GM18511 (cell line): ENCODE results near the gene NACC2.
"Not testable (repeated sequence)": the region's sequence is repeated elsewhere in the genome, so short reads cannot be mapped to it uniquely, and the experiment has no call there.

Experiments
- ATAC-seq: cut with Tn5 transposase; IDR thresholded peaks from one replicate; pipeline ENCODE4 v1.9.1; 2021; ENCODE audit warnings: mild to moderate bottlenecking, moderate library complexity; ENCODE audit not compliant: unreplicated experiment

NACC2 gene

DNA sequence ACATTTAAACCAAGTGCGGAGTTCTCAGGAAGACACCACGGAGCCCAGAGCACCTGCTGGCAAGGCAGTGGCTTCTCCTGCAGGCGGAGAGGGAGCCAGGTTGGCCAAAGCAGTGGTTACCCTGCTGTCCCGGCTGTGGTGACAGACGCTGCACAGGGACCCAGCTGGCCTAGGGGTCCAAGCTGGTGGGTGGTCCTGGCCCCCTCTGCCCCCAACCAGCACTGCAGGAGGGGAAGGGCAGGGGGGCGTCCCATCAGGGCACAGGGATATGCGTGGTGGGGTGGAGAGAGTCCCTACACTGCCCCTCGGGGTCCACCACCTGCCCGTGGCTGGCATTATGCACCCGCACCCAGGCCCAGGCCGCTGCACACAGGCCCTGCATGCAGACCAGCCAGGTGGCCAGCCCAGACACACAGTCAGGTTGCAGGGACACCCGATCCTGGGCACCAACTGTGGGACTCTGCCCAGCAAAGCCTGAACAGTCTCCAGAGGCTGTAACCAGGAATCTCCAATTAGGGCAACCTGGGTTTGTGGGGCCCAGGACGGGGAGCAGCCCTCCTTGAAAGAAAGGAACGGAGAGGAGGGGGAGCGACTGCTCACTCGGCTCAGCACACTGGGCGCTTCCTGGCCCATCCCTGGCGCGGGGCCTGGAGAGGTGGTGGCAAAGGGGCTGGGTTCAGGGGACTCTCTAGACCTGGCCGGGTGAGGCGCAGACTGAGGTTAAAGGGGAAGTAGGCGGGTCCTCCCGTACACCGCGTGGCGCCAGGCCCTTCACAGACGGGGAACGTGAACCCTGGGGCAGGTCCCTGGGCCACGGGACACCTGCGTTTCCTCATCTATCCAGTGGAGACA lies 46.3 kb downstream of the NACC2 start:
- ATAC-seq = no peak

DNA sequence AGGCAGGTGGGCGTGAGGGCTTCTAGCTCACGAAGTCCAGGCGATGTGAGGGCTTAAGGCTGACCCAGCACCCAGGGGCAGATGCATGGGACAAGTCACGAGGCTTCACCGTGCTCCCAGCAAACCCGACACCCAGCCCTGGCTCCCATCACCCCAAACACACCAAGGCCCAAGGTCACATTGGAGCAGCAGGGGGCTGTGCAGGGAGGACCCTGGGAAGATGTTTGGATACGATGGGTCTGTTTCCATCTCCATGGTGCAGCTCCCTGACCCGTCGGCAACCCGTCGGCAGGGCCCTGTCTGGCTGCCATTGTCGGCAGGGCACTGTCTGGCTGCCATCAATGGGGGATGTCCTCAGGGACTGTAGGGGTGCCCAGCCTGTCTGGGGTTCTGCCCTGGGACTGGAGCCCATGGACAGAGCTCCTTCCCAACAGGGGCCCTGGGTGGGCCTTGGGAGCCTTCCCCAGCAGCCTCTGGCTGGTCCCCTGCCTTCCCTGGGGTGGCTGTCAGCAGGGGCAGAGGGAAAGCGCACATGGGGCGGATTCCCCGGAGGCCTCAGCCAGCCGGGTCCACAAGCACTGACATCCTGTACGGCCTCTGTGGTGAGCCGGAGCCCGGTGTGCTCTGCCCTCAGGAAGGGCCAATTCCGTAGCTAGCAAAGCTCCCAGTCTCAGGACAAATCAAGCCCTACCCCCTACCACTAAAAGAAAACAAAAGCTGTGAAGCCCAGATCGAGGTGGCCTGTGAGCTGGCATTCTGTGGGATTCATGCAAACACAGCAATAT lies 47.1 kb downstream of the NACC2 start:
- no peak for ATAC-seq

DNA sequence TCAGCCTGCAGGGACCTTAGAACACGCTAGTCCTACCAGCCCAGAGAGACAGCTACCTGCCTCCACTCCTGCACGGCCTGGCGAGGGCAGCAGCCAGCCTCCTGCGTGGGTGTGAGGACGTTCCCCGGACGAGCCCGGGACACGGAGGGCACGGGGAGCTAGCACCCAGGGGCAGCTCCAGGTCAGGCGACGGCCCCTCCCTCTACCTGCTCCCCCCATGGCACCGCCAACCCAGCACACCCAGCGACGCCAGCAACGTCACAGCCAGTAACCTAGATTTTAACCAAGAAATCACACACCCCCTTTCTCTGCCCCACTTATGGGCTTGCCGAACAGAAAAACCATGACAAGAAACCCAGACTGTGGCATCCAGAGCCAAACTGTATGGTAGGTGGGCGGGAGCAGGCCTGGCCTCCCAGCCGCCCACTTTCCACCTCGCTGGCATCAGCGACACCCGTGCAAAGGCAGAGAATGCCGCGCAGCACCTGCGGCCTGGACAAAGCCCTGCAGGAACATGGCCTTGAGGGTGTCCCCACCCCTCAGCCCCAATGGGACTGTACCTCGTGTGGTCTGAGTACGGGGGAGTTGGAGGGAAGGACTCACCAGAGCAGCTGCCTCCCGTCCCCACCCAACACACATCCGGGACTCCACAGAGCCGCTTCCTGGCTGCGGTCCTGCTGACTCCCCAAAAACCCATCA lies 47.9 kb downstream of the NACC2 start:
- ATAC-seq = no peak

DNA sequence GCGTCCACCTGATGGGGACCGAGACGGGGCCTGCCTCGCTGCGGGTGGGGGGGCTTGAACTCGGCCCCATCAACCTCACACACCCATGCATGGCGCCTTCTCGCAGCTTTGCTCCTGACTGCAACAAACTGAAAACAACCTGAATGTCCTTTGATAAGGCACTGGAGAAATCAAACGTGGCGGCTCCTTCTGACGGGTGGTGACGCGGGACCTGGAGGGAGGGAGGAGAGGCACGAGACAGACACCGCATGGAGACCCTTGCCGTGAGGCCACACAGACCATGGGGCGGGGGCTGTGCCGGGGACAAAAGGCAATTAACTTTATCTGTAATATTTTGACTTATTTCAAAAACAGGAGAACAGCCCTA lies 48.6 kb downstream of the NACC2 start:
- no peak for ATAC-seq

DNA sequence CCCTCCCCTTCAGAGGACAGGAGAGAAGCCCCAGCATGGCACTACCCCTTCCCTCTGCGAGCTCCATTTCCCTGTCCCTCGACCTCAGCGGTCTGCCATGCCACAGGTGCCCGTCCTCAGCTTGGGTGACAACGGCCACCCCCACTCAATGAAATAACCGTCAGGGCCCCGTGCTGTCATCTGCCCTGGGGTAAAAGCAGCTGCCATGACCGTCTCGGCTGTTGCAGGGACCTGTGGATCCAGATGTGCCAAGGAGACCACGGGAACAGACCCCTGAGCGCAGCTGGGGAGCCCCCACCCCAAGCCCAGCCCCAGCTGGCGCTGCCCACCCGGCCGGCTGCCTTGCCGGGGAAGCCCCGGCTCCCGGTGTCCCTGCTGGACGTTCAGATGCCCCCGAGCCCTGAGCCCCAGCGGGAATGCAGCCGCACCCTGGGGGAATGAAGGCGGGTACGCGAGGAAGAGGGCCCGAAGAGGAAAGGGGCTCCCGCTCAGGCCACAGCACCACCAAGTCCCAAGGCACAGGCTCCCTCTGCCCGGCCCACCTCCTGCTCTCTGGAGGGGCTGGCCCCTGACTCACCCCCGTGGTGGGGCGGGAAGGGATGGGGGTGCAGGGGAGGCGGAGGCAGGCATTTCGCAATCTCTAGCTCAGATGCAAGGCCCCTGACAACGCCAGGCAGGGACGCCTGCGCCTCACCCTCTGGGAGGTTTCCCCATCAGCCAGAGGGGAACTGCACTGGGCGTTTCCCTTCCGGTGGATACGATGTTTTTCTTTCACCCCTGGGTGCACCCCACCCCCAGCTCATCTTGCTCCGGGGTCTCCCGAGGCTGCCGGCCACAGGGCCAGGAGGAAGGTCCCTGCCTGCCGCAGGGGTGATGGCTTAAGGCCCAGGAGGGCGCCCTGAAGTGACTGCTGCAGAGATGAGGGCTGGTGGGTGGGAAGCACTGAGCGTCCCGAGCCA lies 49.2 kb downstream of the NACC2 start:
- ATAC-seq = no peak

DNA sequence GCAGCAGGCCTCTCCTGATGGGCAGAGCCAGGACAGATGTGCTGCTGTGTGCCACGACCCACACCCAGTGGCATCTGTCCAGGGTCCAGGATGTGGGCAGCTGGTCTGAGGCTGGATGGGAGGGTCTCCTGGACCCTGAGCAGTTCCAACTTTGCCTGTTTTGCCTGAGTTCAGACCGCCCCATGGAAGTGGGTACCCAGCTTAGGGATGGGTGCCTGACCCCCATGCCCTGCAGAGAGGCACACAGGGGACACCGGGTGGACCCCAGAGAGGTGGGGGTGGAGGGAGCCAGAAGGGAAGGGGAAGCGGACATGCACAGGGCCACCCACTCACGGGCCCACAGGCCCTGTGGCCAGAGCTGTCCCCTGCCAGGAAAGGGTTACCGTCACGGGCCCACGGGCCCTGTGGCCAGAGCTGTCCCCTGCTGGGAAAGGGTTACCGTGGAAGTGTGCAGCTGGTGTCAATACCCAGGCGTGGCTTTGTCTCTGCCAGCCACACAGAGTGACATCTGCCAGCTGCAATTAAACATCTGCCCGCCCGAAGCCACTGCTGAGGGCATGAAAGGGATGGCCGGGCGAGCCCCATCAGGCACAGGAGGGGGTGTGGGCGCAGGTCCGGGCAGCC lies 50.0 kb downstream of the NACC2 start:
- ATAC-seq = no peak

DNA sequence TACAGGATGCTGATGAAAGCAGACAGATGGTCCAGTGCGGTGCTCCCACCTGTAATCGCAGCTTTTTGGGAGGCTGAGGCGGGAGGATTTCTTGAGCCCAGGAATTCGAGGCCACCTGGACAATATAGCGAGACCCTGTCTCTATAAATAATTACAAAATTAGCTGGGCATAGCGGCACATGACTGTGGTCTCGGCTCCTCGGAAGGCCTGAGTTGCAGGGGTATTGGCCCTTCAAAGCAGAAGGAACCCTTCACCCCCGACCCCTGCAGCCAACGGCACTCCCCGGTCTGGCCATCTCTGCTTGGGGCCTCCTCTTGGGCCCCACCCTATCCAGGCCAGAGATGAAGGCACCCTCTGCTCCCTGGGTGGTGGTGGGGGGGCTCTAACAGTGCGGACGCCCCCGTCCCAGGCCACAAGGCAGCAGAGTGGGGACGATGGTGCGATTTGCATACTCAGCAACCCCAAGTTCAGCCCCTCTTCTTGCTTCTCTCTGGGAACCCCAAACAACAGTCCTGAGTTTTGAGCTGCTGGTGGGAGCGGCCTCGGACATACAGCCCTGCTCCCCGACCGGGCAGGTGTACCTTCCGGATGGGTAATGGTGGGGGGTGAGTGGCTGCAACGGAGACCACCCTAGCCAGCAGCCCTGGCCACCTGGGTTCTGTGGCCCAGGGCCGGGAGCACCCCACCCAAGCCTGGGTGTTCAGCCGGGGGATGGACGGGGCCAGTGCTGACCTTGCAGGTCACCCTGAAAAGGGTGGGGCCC lies 50.7 kb downstream of the NACC2 start:
- no peak for ATAC-seq

DNA sequence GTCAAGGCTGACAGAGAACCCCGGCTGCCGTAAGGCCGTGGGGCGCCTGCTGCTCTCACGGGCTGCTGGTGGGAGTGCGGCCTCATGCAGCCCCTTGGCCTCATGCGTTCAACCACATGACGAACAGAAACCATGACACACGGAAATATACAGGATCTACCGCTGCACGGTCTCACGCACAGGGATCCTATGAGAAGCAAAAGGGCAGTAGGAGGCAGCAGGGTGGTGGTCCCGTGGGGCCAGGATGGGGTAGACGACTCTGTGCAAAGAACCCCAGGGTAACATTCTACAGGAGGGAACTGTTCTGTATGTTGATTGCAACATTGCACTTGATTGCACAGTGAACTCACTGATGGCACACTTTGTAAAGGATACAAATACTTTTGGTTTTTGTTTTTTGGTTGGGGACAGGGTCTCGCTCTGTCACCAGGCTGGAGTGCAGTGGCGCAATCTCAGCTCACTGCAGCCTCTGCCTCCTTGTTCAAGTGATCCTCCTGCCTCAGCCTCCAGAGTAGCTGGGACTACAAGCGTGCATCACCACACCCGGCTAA lies 51.6 kb downstream of the NACC2 start:
- no peak for ATAC-seq

DNA sequence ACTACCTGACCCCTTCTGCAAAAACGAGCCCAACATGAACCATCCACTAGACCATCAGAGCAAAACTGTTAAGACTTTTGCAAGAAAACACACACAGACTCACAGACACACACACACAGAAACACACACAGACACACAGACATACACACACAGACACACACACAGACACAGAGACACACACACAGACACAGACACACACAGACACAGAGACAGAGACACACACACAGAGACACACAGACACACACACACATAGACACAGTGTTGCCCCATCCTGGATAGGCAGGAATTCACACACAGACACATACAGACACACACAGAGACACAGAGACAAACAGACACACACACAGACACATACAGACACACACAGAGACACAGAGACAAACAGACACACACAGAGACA lies 52.5 kb downstream of the NACC2 start:
- ATAC-seq = no peak

DNA sequence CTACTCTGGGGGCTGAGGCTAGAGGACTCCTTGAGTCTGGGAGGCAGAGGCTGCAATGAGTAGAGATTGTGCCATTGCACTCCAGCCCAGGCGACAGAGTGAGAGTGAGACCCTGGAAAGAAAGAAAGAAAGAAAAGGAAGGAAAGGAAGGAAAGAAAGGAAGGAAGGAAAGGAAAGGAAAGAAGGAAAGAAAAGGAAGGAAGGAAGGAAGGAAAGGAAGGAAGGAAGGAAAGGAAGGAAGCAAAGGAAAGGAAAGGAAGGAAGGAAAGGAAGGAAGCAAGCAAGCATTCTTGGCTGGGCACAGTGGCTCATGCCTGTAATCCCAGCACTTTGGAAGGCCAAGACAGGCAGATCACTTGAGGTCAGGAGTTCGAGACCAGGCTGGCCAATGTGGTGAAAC lies 54.2 kb downstream of the NACC2 start:
- ATAC-seq = not testable (repeated sequence)

DNA sequence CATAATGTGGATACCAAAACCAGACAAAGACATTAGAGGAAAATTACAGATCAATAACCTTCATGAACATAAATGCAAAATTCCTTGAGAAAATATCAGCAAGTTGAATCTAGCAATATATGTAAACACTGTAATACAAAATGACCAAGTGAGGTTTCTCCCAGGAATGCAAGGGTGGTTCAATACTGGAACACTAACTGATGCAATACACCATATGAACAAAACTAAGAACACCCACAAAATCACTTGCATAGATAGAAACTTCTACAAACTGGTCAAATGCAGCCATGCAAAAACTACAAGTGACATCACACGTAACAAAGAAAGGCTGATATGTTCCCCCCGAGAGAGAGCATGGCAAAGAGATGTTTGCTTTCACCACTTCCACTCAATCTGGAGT lies 55.6 kb downstream of the NACC2 start:
- ATAC-seq = no peak

DNA sequence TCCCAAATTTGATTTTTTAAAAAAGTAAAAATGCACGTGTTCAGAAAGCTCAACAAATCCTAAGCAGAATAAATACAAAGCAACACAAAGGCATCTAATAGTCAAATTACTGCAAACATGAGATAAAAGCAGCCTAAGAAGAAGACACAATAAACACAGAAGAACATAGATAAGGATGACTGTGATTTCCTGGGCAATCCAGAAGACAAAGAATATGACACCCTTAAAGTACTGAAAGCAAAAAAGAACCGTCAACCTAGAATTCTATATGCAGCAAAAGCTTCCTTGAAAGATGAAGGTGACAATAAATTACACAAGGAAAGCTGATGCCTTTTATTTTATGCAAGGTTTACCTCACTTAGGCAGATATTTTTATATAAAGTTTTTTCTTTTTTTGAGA lies 58.2 kb downstream of the NACC2 start:
- no peak for ATAC-seq

DNA sequence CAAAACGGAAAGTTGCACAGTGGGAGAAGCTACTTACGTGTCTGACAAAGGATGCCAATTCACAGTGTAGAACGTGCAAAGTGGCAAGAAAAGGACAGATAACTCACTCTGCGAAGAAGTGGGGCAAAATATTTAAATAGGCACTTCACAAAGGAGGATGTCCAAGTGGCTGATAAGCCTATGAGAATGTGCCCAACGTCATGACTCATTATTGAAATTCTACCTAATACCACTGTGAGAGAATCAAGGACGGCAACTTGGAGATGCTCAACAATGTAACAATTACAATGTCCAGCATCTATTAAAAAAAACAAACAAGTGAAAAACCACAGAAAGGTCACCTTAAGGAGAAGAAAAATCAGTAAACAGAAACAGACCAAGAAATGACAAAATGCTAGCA lies 59.0 kb downstream of the NACC2 start:
- no peak for ATAC-seq

DNA sequence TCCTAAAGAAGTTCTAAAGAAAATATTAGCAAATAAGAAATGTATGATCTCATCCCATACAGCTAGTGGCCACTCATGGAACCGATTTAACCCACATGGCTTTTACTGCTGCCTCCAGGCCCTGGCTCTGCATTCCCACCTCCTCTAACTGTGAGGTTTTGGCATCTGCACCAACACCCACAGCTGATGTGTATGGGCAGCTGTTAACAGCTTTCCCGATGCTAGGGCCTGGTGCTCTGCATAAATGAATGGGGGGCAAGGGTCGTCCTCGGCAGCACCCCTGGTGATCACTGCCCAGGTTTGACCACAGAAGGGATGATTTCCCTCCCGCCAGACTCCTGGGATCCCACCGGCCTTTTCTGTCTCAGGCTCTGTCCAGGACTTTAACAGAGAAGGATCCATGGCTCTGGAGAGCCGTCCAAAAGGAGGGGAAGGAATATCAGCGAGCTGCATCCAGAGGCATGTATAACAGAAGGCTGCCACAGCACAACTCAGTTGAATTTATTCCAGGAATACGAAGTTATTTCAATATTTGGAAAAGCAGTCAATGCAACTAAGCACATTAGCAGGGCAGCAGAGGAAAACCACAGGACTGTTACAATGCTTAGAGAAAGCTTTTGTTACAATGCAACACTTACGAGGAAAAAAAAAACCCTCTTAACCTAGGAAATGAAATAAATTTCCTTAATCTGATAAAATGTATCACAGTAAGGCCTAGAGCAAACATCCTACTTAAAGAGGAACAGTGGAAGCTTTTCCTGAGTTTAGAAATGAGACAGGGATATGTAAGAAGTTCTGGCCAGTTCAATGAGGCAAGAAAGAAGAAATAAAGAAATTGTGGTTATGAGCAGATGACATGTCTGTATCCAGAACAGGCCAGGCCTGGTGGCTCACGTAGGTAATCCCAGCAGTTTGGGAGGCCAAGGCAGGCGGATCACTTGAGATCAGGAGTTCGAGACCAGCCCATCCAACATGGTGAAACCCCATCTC lies 63.1 kb downstream of the NACC2 start:
- ATAC-seq = no peak

DNA sequence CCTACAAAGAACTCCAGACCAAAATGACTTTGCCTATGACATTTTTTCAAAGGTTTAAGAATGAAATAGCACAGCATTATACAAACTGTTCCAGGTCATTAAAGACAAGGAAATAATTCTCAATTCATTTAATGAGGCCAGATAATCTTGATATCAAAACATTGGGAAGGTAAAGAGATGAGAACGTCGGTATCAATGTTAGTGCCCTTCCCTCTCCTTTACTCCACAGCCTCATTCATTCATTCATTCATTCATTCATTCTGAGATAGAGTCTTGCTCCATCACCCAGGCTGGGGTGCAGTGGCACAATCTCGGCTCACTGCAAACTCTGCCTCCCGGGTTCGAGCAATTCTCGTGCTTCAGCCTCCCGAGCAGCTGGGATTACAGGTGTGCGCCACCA lies 64.0 kb downstream of the NACC2 start:
- ATAC-seq = no peak

DNA sequence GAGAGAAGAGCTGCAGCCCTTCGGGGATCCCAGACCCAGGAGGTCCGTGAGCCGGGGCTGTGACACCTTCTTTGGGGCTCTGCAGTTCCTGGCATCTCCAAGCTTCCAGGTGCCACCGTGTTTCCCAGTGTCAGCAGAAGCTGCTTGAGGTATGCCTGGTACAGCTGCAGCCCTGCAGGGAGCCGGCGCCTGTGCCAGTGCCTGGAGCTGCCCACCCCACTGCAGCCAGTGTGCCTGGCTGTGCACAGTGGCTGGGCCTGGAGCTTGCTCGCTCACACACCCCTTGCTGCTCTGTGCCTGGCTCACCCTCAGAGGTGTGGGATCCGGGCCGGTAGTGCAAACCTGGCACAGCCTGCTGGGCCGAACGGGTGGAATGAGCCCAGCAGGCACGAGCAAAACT lies 65.5 kb downstream of the NACC2 start:
- no peak for ATAC-seq

DNA sequence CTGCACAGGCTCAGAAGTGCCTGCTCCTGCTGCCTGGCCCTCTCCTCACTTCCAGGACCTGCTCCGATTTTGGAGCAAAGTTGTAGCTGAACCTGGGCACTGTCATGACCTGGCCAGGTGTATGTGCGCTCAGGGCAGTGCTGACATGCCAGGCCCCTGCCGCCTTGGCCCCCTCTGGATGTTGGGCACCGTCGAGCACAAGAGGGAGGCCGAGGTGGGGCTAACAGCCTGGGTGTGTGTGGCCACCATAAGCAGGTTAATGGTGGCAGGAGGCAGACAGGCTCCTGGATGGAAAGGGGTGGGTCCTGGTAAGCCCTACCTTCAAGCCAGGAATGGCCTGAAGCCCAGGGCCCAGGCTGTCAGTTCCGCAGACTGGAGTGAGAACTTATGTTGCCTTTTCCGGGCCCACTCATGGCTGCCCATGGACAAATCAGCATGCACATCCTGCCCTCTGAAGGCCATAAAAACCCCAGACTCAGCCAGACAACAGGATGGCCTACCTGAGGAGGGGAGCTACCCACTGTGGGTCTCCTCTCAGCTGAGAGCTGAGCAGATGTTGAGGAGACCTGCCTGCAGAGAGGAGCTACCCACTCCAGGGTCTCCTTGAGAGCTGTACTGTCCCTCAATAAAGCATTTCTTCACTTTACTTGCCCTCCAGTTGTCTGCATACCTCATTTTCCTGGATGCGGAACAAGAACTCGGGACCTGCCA lies 66.2 kb downstream of the NACC2 start:
- ATAC-seq = no peak
